Measurements from ENCODE around the gene FEM1C. TPM values are rescaled to one million over a fixed set of nuclear protein-coding genes. Genes with fewer than 3 reads are reported as not detected.

FEM1C gene
- polyA plus RNA-seq, 1 donor (not counting 4 experiments of a cell fraction or from before 2014, with no cell fraction given) = 11.9 TPM

GRCh38 chr5:115478281-115478680 lies 66.3 kb downstream of the FEM1C start:
- dilution Hi-C loops (cut with MboI; ENCODE audit: extremely low pct_ligation_motif_present, low sequenced_read_pairs) = no loop called here
- H3K9me1 ChIP-seq (ENCODE audit: control insufficient read depth, extremely low read depth, insufficient read depth, low read length) = no peaks in the 10 kb centered on the region
- no peak for FAIRE-seq
- H3K79me2 ChIP-seq (ENCODE audit: control insufficient read depth, insufficient read depth, low read length) = no peaks in the 10 kb centered on the region
- no peaks in the 10 kb centered on the region for H3K36me3 ChIP-seq (ENCODE audit: control insufficient read depth in 2 of 2, extremely low read depth in 1 of 2, insufficient read depth in 2 of 2, low read length in 2 of 2)
- H3K27ac ChIP-seq (ENCODE audit: control insufficient read depth, insufficient read depth, low read length) = no peak overlapping the region
- H4K20me1 ChIP-seq (ENCODE audit: control insufficient read depth, extremely low read depth, insufficient read depth, low read length) = no peaks in the 10 kb centered on the region
- H3K27me3 ChIP-seq (ENCODE audit: control insufficient read depth, extremely low read depth, insufficient read depth, low read length) = no peaks in the 10 kb centered on the region
- no peak overlapping the region for H2AFZ ChIP-seq (ENCODE audit: control insufficient read depth, low read length)
- no peak for DNase-seq (ENCODE audit: low read depth, low spot score)
- no peak overlapping the region for H3K9ac ChIP-seq (ENCODE audit: control insufficient read depth, extremely low read depth, insufficient read depth, low read length)
- TF ChIP-seq EZH2 (IDR thresholded peaks at IDR 0.05; ENCODE audit: low read length) = no peak
- no peaks in the 10 kb centered on the region for H3K4me1 ChIP-seq (ENCODE audit: control insufficient read depth, extremely low read depth, insufficient read depth, low read length)
- H3K4me3 ChIP-seq (ENCODE audit: control insufficient read depth in 2 of 3, extremely low read depth in 1 of 3, insufficient read depth in 2 of 3, low read depth in 1 of 3, low read length in 3 of 3) = no peak overlapping the region
- no peak overlapping the region for H3K4me2 ChIP-seq (ENCODE audit: control insufficient read depth, extremely low read depth, insufficient read depth, low read depth, low read length)
- H3K9me3 ChIP-seq (ENCODE audit: control insufficient read depth, low read depth, low read length) = no peaks in the 10 kb centered on the region

- H3K36me3 ChIP-seq (ENCODE audit: control insufficient read depth in 2 of 2, extremely low read depth in 1 of 2, insufficient read depth in 2 of 2, low read length in 2 of 2) = no peaks in the 10 kb centered on the region
- H3K4me2 ChIP-seq (ENCODE audit: control insufficient read depth, extremely low read depth, insufficient read depth, low read depth, low read length) = no peak overlapping the region
- no peak for TF ChIP-seq CTCF (optimal IDR thresholded peaks at IDR 0.05 in 1 of 3, IDR thresholded peaks at IDR 0.05 in 1 of 3, conservative IDR thresholded peaks at IDR 0.05 in 1 of 3; ENCODE audit: extremely low read depth in 1 of 3, insufficient read depth in 2 of 3, low read length in 3 of 3)
- TF ChIP-seq EZH2 (IDR thresholded peaks at IDR 0.05; ENCODE audit: low read length) = no peak
- no peaks in the 10 kb centered on the region for H3K4me1 ChIP-seq (ENCODE audit: control insufficient read depth, extremely low read depth, insufficient read depth, low read length)
- no peak overlapping the region for H3K9ac ChIP-seq (ENCODE audit: control insufficient read depth, extremely low read depth, insufficient read depth, low read length)
- DNase-seq (ENCODE audit: low read depth, low spot score) = no peak
- H3K4me3 ChIP-seq (ENCODE audit: control insufficient read depth in 2 of 3, extremely low read depth in 1 of 3, insufficient read depth in 2 of 3, low read depth in 1 of 3, low read length in 3 of 3) = no peak overlapping the region
- H3K27ac ChIP-seq (ENCODE audit: control insufficient read depth, insufficient read depth, low read length) = no peak overlapping the region
- H3K27me3 ChIP-seq (ENCODE audit: control insufficient read depth, extremely low read depth, insufficient read depth, low read length) = no peaks in the 10 kb centered on the region
- no peaks in the 10 kb centered on the region for H4K20me1 ChIP-seq (ENCODE audit: control insufficient read depth, extremely low read depth, insufficient read depth, low read length)
- H3K79me2 ChIP-seq (ENCODE audit: control insufficient read depth, insufficient read depth, low read length) = no peaks in the 10 kb centered on the region
- H3K9me1 ChIP-seq (ENCODE audit: control insufficient read depth, extremely low read depth, insufficient read depth, low read length) = no peaks in the 10 kb centered on the region
- dilution Hi-C loops (cut with MboI; ENCODE audit: extremely low pct_ligation_motif_present, low sequenced_read_pairs) = no loop called here
- H3K9me3 ChIP-seq (ENCODE audit: control insufficient read depth, low read depth, low read length) = no peaks in the 10 kb centered on the region
- no peak for FAIRE-seq
- H2AFZ ChIP-seq (ENCODE audit: control insufficient read depth, low read length) = no peak overlapping the region
These were observed 67.0 kb downstream of the FEM1C start for GRCh38 chr5:115477581-115477980.

GRCh38 chr5:115475788-115476187 lies 68.8 kb downstream of the FEM1C start:
- H2AFZ ChIP-seq (ENCODE audit: control insufficient read depth, low read length) = no peak overlapping the region
- H3K27ac ChIP-seq (ENCODE audit: control insufficient read depth, insufficient read depth, low read length) = no peak overlapping the region
- no peak overlapping the region for H3K4me3 ChIP-seq (ENCODE audit: control insufficient read depth in 2 of 3, extremely low read depth in 1 of 3, insufficient read depth in 2 of 3, low read depth in 1 of 3, low read length in 3 of 3)
- no peaks in the 10 kb centered on the region for H3K9me3 ChIP-seq (ENCODE audit: control insufficient read depth, low read depth, low read length)
- no peak for FAIRE-seq
- no peaks in the 10 kb centered on the region for H4K20me1 ChIP-seq (ENCODE audit: control insufficient read depth, extremely low read depth, insufficient read depth, low read length)
- H3K4me1 ChIP-seq (ENCODE audit: control insufficient read depth, extremely low read depth, insufficient read depth, low read length) = no peaks in the 10 kb centered on the region
- H3K27me3 ChIP-seq (ENCODE audit: control insufficient read depth, extremely low read depth, insufficient read depth, low read length) = no peaks in the 10 kb centered on the region
- H3K36me3 ChIP-seq (ENCODE audit: control insufficient read depth in 2 of 2, extremely low read depth in 1 of 2, insufficient read depth in 2 of 2, low read length in 2 of 2) = no peaks in the 10 kb centered on the region
- H3K9me1 ChIP-seq (ENCODE audit: control insufficient read depth, extremely low read depth, insufficient read depth, low read length) = no peaks in the 10 kb centered on the region
- dilution Hi-C loops (cut with MboI; ENCODE audit: extremely low pct_ligation_motif_present, low sequenced_read_pairs) = no loop called here
- no peak overlapping the region for H3K4me2 ChIP-seq (ENCODE audit: control insufficient read depth, extremely low read depth, insufficient read depth, low read depth, low read length)
- DNase-seq (ENCODE audit: low read depth, low spot score) = no peak
- TF ChIP-seq CTCF (optimal IDR thresholded peaks at IDR 0.05 in 1 of 3, IDR thresholded peaks at IDR 0.05 in 1 of 3, conservative IDR thresholded peaks at IDR 0.05 in 1 of 3; ENCODE audit: extremely low read depth in 1 of 3, insufficient read depth in 2 of 3, low read length in 3 of 3) (no peak), EZH2 (IDR thresholded peaks at IDR 0.05; ENCODE audit: low read length) (no peak)
- H3K9ac ChIP-seq (ENCODE audit: control insufficient read depth, extremely low read depth, insufficient read depth, low read length) = no peak overlapping the region
- H3K79me2 ChIP-seq (ENCODE audit: control insufficient read depth, insufficient read depth, low read length) = no peaks in the 10 kb centered on the region
